Astrocyte (in vitro differentiated cells and primary cell): ENCODE results near the gene IQCM. TPM values are rescaled to one million over a fixed set of nuclear protein-coding genes. Genes with fewer than 3 reads are reported as not detected.

ENCODE experiments used
- DNase-seq: peaks from one replicate; pipeline ENCODE4 v3.0.0-alpha.2; 2010; ENCODE audit warnings: low read depth
- FAIRE-seq: peaks from 2 replicates; lab custom pipeline; 2011; peaks lifted over from hg19 to GRCh38; lab: Jason Lieb, UNC
- H2AFZ ChIP-seq: 2 replicates; pipeline ENCODE4 v1.6.0; 2012; ENCODE audit warnings: low read depth, low read length, inconsistent platforms
- H3K27ac ChIP-seq: 2 replicates; pipeline ENCODE4 v1.5.1; 2011; ENCODE audit warnings: low read depth, low read length, inconsistent platforms
- H3K27me3 ChIP-seq: 2 replicates; pipeline ENCODE4 v1.6.0; 2011; ENCODE audit warnings: low read length, inconsistent platforms; ENCODE audit not compliant: insufficient read depth
- H3K36me3 ChIP-seq: 2 replicates; pipeline ENCODE4 v1.5.1; 2011; ENCODE audit warnings: low read length, inconsistent platforms; ENCODE audit not compliant: insufficient read depth
- H3K4me1 ChIP-seq: 2 replicates; pipeline ENCODE4 v1.5.1; 2011; ENCODE audit warnings: low read length, inconsistent platforms; ENCODE audit not compliant: insufficient read depth
- H3K4me2 ChIP-seq: 2 replicates; pipeline ENCODE4 v1.6.0; 2012; ENCODE audit warnings: low read length, inconsistent platforms
- H3K4me3 ChIP-seq: 2 replicates; pipeline ENCODE4 v1.5.1; 2011; ENCODE audit warnings: low read depth, mild to moderate bottlenecking, low read length, inconsistent platforms; ENCODE audit not compliant: insufficient read depth
- H3K79me2 ChIP-seq: 2 replicates; pipeline ENCODE4 v1.6.0; 2012; ENCODE audit warnings: mild to moderate bottlenecking, low read length, inconsistent platforms; ENCODE audit not compliant: insufficient read depth
- H3K9ac ChIP-seq: 2 replicates; pipeline ENCODE4 v1.6.0; 2012; ENCODE audit warnings: mild to moderate bottlenecking, low read length, inconsistent platforms
- H3K9me3 ChIP-seq: 2 replicates; pipeline ENCODE4 v1.5.1; 2012; ENCODE audit warnings: low read depth, mild to moderate bottlenecking, low read length, inconsistent platforms; ENCODE audit not compliant: insufficient read depth
- H4K20me1 ChIP-seq: 2 replicates; pipeline ENCODE4 v1.6.0; 2012; ENCODE audit warnings: low read length, inconsistent platforms; ENCODE audit not compliant: insufficient read depth
- H3K27ac Mint-ChIP-seq: one replicate; pipeline ENCODE4 v1.8.0; 2021; ENCODE audit warnings: mild to moderate bottlenecking, mixed read lengths; ENCODE audit not compliant: unreplicated experiment
- H3K27me3 Mint-ChIP-seq: one replicate; pipeline ENCODE4 v1.8.0; 2021; ENCODE audit warnings: low read depth, mixed read lengths; ENCODE audit not compliant: unreplicated experiment
- H3K36me3 Mint-ChIP-seq: one replicate; pipeline ENCODE4 v1.8.0; 2021; ENCODE audit warnings: low read depth, mixed read lengths; ENCODE audit not compliant: unreplicated experiment
- H3K4me1 Mint-ChIP-seq: one replicate; pipeline ENCODE4 v1.8.0; 2021; ENCODE audit warnings: low read depth, mixed read lengths; ENCODE audit not compliant: unreplicated experiment
- H3K4me3 Mint-ChIP-seq: one replicate; pipeline ENCODE4 v1.8.0; 2021; ENCODE audit warnings: mild to moderate bottlenecking, moderate library complexity, mixed read lengths; ENCODE audit not compliant: unreplicated experiment
- H3K9me3 Mint-ChIP-seq: one replicate; pipeline ENCODE4 v1.8.0; 2021; ENCODE audit warnings: mild to moderate bottlenecking, mixed read lengths; ENCODE audit not compliant: unreplicated experiment
- CTCF ChIP-seq: IDR thresholded peaks from 2 replicates; pipeline ENCODE4 v1.5.1; 2011; ENCODE audit warnings: low read depth, mild to moderate bottlenecking, inconsistent platforms, low read length, moderate library complexity; ENCODE audit not compliant: insufficient read depth
- EZH2 ChIP-seq: IDR thresholded peaks from 2 replicates; pipeline ENCODE4 v1.6.1; 2012; ENCODE audit warnings: mild to moderate bottlenecking, low read length, inconsistent platforms; ENCODE audit not compliant: insufficient read depth
- total RNA-seq: library from RNA; stranded (reverse); gene quantifications from 2 replicates; pipeline ENCODE4 v1.2.1, GENCODE V29; 2021

Gene IQCM
- total RNA-seq, 1 donor from 2014 or later, result 0.11 TPM

GRCh38 chr4:149684516-149684915 lies 131.1 kb downstream of the IQCM start:
- H4K20me1 ChIP-seq, result no peaks in the 10 kb centered on the region
- H3K9me3 ChIP-seq, result no peaks in the 10 kb centered on the region
- Mint-ChIP-seq H3K4me3 (no peak overlapping the region), H3K27ac (no peak overlapping the region), H3K36me3 (no peaks in the 10 kb centered on the region), H3K9me3 (peaks cover 4% of the 10 kb centered on the region), H3K4me1 (no peaks in the 10 kb centered on the region), H3K27me3 (no peaks in the 10 kb centered on the region)
- H3K4me2 ChIP-seq, result no peak overlapping the region
- no peaks in the 10 kb centered on the region for H3K27me3 ChIP-seq
- no peak overlapping the region for H2AFZ ChIP-seq
- FAIRE-seq, result no peak
- no peaks in the 10 kb centered on the region for H3K79me2 ChIP-seq
- H3K4me3 ChIP-seq, result no peak overlapping the region
- no peaks in the 10 kb centered on the region for H3K36me3 ChIP-seq
- TF ChIP-seq CTCF, result no peak
- H3K27ac ChIP-seq, result no peak overlapping the region
- H3K9ac ChIP-seq, result no peak overlapping the region
- peak; percentile 61 for DNase-seq
- H3K4me1 ChIP-seq, result no peaks in the 10 kb centered on the region

- H3K27me3 Mint-ChIP-seq, result no peaks in the 10 kb centered on the region
- FAIRE-seq, result no peak
Observed at GRCh38 chr4:149676076-149676475, 139.6 kb downstream of the IQCM start.

GRCh38 chr4:149645790-149646189 lies 169.9 kb downstream of the IQCM start:
- DNase-seq (no peak), FAIRE-seq (no peak)
- Histone ChIP-seq H3K79me2 (no peaks in the 10 kb centered on the region), H4K20me1 (no peaks in the 10 kb centered on the region), H3K9me3 (no peaks in the 10 kb centered on the region), H3K4me1 (no peaks in the 10 kb centered on the region), H3K4me2 (no peak overlapping the region), H3K27ac (no peak overlapping the region), H3K9ac (no peak overlapping the region), H3K4me3 (no peak overlapping the region), H2AFZ (no peak overlapping the region), H3K27me3 (no peaks in the 10 kb centered on the region), H3K36me3 (no peaks in the 10 kb centered on the region)
- Mint-ChIP-seq H3K4me1 (no peaks in the 10 kb centered on the region), H3K9me3 (peaks cover 2% of the 10 kb centered on the region), H3K27me3 (no peaks in the 10 kb centered on the region), H3K27ac (no peak overlapping the region), H3K36me3 (no peaks in the 10 kb centered on the region), H3K4me3 (no peak overlapping the region)
- no peak for TF ChIP-seq EZH2
- no peak for TF ChIP-seq CTCF

More at GRCh38 chr4:149676076-149676475, 139.6 kb downstream of the IQCM start:
- Histone ChIP-seq H3K4me1 (no peaks in the 10 kb centered on the region), H3K36me3 (no peaks in the 10 kb centered on the region), H3K4me2 (no peak overlapping the region), H3K27ac (no peak overlapping the region), H2AFZ (no peak overlapping the region), H3K4me3 (no peak overlapping the region), H3K79me2 (no peaks in the 10 kb centered on the region), H3K9me3 (peaks cover 2% of the 10 kb centered on the region), H3K27me3 (no peaks in the 10 kb centered on the region), H3K9ac (no peak overlapping the region), H4K20me1 (no peaks in the 10 kb centered on the region)
- H3K4me1 Mint-ChIP-seq, result no peaks in the 10 kb centered on the region
- peaks cover 14% of the 10 kb centered on the region for H3K9me3 Mint-ChIP-seq
- no peak overlapping the region for H3K4me3 Mint-ChIP-seq
- H3K36me3 Mint-ChIP-seq, result no peaks in the 10 kb centered on the region
- TF ChIP-seq CTCF (no peak), EZH2 (no peak)
- no peak overlapping the region for H3K27ac Mint-ChIP-seq
- no peak for DNase-seq
